GM04503 (cell line): Measurements from ENCODE around the gene COBLL1.
"Not testable (repeated sequence)": the region's sequence is repeated elsewhere in the genome, so short reads cannot be mapped to it uniquely, and the experiment has no call there.

ENCODE experiments used
- DNase-seq: peaks from one replicate; pipeline ENCODE4 v3.0.0-alpha.2; 2012; ENCODE audit warnings: low read depth

Gene COBLL1

DNA sequence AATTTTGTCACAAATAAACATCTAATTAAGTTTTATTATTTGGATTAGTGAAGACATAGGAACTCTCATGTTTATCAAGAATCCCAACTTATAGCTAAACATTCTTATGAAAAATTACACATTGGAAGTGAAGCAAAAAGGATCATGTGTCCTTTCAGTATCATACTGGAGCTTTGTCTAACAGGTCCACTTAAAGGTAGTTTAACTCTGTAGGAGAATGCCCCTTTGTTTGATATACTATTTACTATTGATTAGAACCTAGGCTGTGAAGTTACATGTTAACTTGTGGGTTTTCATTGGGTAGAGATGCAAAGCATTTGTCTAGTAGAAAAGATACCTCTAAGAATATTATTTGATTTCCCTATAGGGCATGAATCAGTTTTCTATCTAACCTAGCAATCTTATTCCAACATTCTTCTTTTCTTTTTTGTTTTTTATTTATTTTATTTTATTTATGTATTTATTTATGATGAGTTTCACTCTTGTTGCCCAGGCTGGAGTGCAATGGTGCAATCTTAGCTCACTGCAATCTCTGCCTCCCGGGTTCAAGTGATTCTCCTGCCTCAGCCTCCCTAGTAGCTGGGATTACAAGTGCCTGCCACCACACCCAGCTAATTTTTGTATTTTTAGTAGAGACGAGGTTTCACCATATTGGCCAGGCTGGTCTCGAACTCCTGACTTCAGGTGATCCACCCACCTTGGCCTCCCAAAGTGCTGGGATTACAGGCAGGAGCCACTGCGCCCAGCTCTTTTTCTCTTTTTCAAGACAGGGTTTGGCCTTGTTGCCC lies 18.5 kb upstream of the COBLL1 start:
- not testable (repeated sequence) for DNase-seq

DNA sequence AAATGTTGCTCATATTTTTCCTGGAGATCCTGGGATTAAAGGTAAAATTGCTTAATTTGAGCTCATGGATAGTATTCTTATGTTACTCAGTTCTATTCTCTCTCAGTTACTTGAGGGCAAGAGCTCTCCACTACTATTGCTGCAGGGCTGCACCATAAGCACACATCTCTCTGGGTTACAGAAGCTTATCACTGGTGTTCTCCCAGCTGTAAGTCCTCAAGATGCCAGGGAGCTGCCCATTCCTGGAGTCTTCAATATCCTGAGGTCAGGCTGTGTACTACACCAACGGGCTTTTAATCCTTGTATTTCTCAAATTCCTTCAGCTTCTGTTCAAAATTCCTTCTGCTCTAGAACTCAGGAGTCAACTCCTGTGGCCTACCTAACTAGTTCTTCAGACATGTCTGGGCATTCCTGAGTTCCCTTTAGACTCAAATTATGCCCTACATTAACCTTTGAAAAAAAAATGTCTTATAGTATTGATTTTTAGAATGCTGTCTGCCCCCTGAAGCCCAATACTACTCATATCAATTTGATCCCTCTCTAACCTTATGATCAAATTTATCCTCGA lies 17.7 kb upstream of the COBLL1 start:
- DNase-seq = no peak

DNA sequence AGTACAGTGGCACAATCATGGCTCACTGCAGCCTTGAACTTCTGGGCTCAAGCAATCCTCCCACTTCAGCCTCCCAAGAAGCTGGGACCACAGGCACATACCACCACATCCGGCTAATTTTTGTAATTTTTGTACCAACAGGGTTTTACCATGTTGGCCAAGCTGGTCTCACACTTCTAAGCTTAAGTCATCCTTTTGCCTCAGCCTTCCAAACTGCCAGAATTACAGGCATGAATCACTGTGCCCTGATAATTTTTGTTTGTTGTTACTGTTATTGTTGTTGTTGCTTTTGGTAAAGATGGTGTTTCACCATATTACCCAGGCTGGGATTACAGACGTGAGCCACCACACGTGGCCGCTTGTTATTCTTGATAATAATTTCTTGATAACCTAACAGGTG lies 10.5 kb upstream of the COBLL1 start:
- no peak for DNase-seq

DNA sequence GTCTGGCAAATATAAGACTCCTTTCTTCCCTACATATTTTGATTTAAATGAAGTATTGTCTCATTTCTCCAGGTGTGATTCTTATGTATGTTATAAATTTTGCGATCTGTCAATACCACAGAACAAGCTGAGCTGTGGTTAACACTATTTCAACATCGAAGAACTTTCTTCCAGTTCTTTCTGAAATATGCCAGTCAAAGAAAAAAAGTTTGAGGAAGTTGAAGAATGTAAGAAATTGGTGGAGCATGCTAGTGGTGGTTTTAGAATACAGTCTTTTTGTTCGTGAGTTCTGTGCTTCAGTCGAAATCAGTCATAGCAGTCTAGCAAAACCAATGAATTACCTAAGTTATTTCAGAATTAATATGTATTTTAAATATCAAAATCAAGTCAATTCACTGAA lies 8.6 kb upstream of the COBLL1 start:
- DNase-seq = no peak

DNA sequence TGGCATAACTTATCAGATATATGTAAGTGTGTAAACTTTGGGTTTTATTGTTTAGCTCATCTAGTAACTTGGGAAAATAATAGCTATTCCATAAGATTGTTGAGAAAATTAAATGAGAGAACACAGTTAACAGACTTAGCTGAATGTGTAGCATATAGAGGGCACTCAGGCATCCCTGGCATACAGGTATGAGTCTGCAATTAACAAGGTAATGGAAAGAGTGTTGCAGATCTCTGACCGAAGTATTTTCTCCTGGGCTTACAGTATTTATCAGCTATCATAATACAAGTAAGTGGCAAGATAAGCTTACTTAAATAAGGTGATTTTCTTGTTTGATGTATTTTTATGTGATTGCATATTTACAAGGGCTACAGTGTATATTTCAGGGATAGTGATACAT lies 7.9 kb upstream of the COBLL1 start:
- DNase-seq = no peak

DNA sequence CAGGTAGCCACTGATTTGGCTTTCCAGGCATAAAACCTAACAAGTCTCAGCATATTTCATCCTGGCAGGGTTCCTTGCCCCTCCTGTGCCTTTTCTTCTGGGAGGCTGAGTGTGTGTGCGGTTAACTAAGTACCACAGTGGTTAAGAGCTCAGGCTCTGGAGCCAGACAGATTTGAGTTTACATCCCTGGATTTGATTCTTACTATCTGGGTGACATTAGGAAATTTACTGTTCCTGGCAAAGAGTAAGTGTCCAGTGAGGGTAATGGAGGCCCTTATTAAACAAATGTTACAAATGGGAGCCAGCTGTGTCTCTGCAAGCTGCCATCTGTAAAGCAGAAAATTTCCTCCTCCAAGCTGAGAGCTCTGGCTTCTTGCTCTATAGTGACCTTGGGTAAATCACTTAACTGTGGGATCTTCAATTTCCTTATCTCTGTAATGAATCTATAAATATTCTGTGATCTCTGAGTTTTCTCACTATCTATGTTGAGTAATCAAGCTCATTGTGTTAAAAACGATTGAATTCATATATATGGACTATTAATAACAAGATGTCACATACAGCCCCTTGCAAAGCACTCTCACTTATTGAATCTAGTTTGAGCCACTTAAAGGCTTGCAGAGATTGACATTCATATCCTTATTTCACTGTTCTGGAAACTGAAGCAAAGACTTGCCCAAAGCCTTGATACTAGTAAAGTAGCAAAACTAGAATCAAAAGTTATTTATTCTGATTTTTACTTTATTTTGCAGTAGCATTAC lies 6.5 kb upstream of the COBLL1 start:
- no peak for DNase-seq

DNA sequence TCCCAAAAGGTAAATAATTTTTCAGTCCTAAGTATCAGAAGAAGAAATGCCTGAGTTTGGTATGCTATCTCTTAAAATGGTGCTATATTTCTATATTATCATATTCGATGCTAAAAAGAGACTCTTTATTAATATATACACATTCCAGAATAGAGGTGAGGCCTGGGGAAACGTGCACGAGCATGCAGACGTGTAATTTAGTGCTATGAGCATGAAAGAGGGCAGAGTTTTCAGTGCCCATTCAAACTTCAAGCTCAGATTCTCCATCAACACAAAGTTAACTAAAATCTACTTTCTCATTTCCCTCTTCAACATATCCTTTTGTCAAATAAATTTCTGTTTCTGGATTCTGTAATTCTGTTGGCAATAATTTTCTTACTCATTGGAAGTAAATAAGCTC lies 5.7 kb upstream of the COBLL1 start:
- DNase-seq = no peak

DNA sequence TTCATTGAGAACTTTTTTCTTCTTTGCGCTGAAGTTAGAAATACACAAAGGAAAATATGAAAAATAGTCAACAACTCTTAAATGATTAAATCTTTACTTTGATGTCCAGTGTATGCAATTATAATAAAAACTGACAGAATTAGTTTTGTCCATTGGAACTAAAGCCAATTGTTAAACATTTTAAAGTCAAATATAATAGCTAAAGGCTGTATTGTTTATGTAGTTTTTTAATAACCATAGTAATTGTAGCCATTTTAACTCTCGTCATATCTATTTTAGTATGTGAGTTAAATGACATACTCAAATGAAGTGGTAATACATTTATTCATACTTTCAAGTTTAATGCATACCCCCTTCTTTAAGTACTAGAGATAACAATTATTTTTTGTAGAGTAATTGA lies 4.7 kb upstream of the COBLL1 start:
- no peak for DNase-seq

DNA sequence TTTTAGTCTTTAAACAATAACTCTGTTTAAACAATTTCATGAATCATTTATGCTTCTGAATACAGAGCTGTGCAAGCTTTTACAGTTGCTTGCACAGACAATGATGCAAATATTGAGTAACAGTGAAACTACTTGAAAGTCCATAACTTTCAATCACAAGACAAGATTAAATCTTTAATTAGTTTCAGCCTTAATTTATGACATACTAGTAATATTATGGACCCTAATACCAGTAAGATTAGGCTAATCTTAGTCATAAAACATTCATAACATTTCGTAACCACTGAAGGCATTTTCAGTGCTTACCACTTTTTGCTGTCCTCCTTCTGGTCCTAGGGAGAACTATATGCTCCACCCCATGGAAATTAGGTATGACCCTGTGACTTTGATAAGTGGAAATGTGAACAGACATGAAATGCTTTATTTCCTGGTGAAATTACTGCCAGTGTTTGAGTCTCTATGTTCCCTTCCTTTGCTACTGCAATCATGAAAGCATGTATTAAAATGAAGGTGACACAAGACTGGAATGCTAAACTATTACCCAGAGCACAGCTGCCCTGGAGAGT lies 1.8 kb upstream of the COBLL1 start:
- DNase-seq = no peak

DNA sequence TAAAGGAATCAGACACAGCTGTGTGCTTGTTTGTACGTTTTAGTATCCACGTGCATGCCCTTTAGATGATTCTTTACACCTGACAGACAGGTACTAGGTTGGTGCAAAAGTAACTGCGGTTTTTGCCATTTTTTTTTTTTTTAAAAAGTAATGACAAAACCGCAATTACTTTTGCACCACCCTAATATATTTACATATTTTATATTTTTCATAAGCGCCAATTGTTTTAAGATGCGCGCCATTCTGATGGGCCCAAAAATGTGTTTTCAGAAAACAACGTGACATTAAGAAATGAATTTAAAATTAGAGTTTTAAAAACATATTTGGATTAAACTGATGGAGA lies 972 bp upstream of the COBLL1 start:
- no peak for DNase-seq

DNA sequence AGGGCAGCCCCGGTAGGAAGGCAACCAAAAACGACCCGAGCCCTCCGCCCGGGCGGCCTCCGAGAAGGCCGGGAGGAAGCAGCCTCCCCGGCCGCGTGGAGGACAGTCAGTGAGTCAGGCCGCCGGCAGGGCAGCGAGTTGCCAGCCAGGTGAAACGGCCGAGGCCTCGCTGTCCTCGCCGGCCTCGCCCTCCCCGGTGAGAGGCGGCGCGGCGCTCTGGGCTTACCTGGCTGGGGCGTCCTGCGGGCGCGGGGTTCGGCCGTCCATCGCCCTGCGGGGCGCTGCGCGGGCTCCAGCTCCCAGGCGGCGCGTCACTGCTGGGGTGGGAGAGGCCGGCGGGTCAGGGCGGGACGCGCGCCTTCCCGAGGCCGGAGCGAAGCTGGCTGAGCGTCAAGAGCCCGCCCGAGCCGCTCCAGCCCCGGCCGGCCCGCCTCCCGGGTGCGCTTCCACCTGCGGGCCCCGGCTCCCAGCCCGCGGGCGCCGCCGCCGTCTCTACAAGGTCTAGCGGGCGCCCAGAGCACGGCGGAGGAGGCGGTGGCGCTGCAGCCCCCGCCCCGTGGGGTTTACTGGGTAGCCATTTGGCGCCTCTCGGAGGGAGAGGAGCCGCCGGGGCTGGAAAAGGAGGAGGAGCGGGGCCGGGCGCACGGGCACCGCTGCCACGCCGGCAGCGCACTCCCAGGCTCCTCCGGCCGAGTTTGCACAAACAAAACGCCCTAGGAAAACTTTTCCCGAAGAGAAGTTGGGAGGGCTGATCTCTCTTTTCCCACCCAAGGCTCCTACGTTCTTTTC lies 499 bp downstream of the COBLL1 start:
- DNase-seq = no peak

DNA sequence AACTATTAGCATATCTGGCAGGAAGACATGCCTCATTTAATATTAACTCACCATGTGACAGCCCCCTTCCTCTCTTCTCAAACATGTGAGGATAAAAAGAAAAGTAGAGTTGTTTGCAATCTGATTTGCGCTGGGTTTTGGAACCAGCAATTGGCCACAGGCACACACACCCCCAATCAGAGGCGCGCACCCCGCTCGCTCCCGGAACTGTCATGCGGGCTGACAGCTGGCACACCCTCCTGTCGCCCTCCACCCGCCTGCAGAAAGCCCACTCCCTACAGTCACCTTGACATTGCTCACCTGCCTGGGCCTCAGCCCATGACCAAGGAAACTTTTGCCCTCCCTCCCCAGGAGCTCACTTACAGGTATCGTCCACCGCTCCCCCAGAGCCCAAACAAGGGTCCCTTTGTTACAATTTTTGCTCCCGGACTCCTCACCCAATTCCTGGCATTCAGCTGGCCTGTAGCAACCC lies 1.1 kb downstream of the COBLL1 start:
- DNase-seq = no peak

DNA sequence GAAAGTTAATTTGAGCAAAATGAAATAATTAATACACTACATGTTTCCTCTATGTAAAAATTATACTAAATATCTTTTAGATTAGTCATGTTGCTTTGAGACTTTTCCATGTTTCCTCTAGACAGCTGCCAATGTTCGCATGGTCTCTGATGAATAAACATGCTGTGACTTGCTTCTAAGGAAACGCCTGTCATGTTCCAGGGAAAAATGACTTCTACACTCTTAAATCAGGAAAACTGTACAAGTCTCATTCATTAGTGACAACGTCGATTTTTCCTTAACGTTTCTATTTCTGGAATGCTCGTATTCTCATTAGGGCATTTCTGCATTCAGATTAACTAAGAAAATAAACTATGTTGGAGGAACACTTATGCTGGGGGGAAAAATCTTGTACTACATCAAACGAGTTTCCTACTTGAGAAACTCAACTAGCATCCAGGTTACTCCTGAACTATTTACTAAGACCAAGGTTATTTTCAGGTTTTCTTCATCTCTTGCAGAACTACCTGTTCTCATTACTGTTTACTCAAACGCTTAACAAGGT lies 1.6 kb downstream of the COBLL1 start:
- no peak for DNase-seq

DNA sequence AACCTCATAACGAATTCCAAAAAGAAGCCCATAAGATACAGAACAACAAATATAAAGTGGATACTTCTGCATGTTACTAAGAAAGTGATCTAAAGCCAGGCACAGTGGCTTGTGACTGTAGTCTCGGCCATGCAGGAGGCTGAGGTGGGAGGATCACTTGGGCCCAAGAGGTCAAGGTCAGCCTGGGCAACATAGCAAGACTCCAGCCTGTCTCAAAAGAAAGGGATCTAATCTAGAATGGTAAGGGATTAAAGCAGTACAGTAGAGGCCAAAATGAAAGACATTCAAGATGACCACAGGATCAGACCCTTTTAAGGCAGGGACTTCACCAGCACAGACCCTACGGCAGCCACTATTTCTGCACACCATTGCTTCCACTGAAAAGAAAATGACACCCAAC lies 3.8 kb downstream of the COBLL1 start:
- no peak for DNase-seq

DNA sequence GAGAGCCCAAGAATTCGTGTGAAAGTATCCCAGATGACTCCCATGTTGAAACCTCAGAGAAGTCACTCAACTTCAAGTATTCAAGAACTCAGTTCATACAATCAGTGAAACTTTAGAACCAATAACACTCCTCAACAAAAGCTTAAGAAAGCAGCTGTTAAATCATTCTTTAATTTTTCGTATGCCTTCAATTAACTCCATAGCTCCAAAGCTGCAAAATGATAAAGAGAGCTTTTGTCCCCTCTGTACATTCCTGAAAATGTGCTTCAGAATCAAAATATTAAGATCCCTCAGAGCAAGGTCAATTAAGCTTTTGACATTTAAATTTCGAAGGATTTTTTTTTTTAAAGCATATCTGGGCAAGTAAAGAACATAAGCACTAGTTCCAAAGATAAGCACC lies 4.7 kb downstream of the COBLL1 start:
- DNase-seq = no peak

DNA sequence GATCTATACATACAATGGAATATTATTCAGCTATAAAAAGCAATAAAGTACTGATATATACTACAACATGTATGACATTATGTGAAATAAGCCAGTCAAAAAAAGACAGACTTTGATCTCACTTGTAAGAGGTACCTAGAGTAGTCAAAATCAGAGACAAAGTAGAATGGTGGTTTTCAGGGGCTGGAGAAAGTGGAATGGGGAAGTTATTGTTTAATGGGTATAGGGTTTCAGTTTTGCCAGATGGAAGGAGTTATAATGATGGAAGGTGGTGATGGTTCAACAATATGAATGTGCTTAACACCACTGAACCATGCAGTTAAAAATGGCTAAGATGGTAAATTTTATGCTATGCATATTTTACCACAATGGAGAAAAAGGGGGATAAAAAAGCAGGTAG lies 6.3 kb downstream of the COBLL1 start:
- no peak for DNase-seq

DNA sequence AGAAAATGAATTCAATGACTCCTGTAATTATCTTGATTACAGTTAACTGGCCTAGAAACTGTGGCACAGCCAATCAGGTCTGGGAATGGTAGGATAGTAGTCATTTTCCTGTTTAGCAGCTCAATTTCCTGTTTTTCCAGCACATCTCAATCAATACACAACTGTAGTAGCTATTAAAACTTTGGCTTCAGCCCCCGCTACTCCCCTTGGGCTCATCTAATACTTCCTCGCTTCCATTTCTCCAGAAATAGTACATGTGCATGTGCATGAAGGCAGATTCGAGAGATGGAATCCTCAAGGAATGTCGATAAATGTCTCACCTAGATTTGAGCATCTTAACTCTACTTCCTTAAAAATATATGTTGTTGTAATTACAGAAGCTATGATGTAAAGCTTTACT lies 9.7 kb downstream of the COBLL1 start:
- no peak for DNase-seq

DNA sequence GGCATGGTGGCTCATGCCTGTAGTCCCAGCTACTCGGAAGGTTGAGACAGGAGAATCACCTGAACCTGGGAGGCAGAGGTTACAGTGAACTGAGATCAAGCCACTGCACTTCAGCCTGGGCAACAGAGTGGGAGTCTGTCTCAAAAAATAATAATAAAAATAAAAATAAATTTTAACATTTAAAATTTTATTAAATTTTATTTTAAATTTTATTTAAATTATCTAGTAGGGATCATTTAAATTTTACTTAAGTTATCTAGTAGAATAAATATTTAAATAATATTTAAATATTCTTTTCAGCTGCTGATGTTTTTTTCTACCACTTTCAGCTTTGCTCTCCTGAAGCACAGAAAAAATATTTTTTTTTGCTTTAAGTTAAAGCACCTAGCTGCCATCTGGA lies 10.4 kb downstream of the COBLL1 start:
- no peak for DNase-seq

DNA sequence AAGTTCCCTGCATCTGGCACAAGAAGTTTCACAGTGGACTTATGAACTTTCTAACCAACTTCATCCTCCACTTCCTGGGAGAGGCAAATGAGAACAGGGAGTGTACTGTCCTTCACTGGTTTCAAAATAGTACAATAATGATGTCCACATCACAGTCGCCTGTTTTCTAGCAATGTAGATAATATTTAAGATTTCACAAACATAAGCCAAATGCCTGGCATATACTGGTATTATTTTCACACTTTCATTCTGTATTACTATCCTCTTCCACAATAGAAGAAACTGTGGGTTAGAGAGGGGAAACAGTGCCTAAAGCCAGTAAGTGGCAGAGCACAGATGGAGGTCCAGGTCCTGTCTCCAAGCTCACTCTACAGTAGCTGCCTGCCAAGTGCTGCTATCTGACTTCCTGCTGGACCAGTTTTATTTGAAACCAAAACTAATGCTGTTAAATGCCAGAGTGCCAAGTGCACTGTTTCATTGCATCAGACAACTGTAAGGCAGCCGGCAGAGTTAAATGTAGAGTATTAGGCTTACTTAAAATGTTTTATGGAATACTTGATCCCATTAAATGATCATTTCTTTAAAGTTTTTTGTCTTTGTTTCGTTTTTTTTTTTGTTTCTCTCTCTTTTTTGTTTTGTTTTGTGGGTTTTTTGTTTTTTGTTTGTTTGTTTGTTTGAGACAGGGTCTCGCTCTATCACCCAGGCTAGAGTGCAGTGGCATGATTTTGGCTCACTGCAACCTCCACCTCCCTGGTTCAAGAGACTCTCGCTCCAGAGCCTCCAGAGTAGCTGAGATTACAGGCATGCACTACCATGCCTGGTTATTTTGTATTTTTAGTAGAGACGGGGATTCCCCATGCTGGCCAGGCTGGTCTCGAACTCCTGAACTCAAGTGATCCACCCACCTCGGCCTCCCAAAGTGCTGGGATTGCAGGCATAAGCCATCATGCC lies 15.1 kb downstream of the COBLL1 start:
- DNase-seq = no peak

DNA sequence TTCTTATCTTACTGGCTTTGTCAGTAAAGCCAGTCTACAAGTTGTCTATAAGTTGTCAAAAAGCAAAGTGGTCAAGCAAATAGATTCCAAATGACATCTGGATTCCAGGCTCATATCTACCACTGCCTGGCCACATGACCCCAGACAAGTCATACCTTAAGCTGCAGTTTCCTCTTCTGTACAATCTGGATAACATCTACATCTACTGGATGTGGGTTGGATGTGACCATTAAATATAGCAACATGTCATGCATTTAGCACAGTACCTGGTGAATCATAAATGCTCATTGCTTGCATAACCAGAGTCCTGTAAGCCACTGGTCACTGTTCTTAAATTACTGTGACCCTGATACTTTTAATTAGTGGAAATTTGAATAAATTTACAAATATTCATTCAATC lies 16.8 kb downstream of the COBLL1 start:
- DNase-seq = no peak

DNA sequence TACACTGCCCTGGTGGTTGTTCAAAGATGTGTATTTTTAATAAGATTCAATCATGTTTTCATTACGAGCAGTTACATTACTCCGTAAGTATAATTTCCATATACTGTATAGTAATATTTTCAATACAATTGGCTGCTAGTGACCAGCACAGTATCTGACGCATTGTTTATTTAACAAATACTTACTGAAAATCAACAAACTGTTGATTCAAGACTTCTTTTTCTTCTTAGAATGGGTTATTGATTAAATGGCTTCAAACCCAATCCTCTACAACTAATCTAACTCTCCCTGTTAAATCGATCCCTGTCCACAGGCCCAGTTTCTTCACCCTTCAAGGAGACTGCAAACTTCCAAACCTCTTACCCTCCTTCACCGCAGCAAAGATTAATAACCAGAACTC lies 18.5 kb downstream of the COBLL1 start:
- no peak for DNase-seq
